GM19328 (cell line): ENCODE measurements around the gene PRRT2.
"Not testable (repeated sequence)": the region's sequence is repeated elsewhere in the genome, so short reads cannot be mapped to it uniquely, and the experiment has no call there.

ENCODE experiments used
- ATAC-seq: cut with Tn5 transposase; IDR thresholded peaks from one replicate; pipeline ENCODE4 v1.9.1; 2021; ENCODE audit warnings: mild to moderate bottlenecking, moderate library complexity; ENCODE audit not compliant: unreplicated experiment

The PRRT2 gene

GRCh38 chr16:29811896-29812665, at the start of gene PRRT2:
TSS of gene PRRT2 (plus strand) at chr16:29812193. CDS start at chr16:29813055, 862 bp downstream.
- ATAC-seq: no peak

GRCh38 chr16:29763326-29763725, 48.7 kb upstream of the PRRT2 start:
- no peak for ATAC-seq

- ATAC-seq: no peak
Observed at GRCh38 chr16:29765167-29766032, 46.6 kb upstream of the PRRT2 start.

- no peak for ATAC-seq
Observed at GRCh38 chr16:29766571-29766970, 45.4 kb upstream of the PRRT2 start.

GRCh38 chr16:29767062-29767461, 44.9 kb upstream of the PRRT2 start:
- ATAC-seq: no peak

GRCh38 chr16:29769507-29769906, 42.5 kb upstream of the PRRT2 start:
- no peak for ATAC-seq

GRCh38 chr16:29770250-29770929, 41.6 kb upstream of the PRRT2 start:
- no peak for ATAC-seq

- not testable (repeated sequence) for ATAC-seq
Observed at GRCh38 chr16:29772330-29772729, 39.7 kb upstream of the PRRT2 start.

GRCh38 chr16:29774730-29775129, 37.3 kb upstream of the PRRT2 start:
- ATAC-seq: no peak

- no peak for ATAC-seq
Observed at GRCh38 chr16:29775742-29776408, 36.1 kb upstream of the PRRT2 start.

GRCh38 chr16:29777576-29778350, 34.2 kb upstream of the PRRT2 start, which contains the start of gene ZG16:
TSS of gene ZG16 (plus strand) at chr16:29778256. CDS start at chr16:29779267, 1,011 bp downstream.
- no peak for ATAC-seq

- no peak for ATAC-seq
Observed at GRCh38 chr16:29779474-29779873, 32.5 kb upstream of the PRRT2 start.

- ATAC-seq: not testable (repeated sequence)
Observed at GRCh38 chr16:29783094-29783953, 28.7 kb upstream of the PRRT2 start.

GRCh38 chr16:29784157-29784556, 27.8 kb upstream of the PRRT2 start:
- ATAC-seq: no peak

- no peak for ATAC-seq
Observed at GRCh38 chr16:29784901-29785500, 27.0 kb upstream of the PRRT2 start.

GRCh38 chr16:29787155-29787554, 24.8 kb upstream of the PRRT2 start:
- not testable (repeated sequence) for ATAC-seq

GRCh38 chr16:29789775-29790182, 22.2 kb upstream of the PRRT2 start:
- no peak for ATAC-seq

GRCh38 chr16:29790183-29790948, 21.6 kb upstream of the PRRT2 start, which contains the start of gene KIF22:
TSS of gene KIF22 (plus strand) at chr16:29790751. CDS start at chr16:29790760, 9 bp downstream.
- peak; percentile 90 for ATAC-seq
